H9 (cell line): ENCODE data around the gene MCHR2. TPM values are rescaled to one million over a fixed set of nuclear protein-coding genes. Genes with fewer than 3 reads are reported as not detected.

Experiments used
- DNase-seq: peaks from one replicate; pipeline ENCODE4 v3.0.0-alpha.2; 2017
- H2AFZ ChIP-seq: one replicate; pipeline ENCODE4 v1.6.1; 2013; ENCODE audit warnings: mild to moderate bottlenecking, low read length, control low read depth, moderate library complexity
- H2AK5ac ChIP-seq: 2 replicates; pipeline ENCODE4 v1.6.1; 2013; ENCODE audit warnings: low read length, control low read depth, mixed read lengths; ENCODE audit not compliant: insufficient read length
- H2BK120ac ChIP-seq: one replicate; pipeline ENCODE4 v1.6.1; 2013; ENCODE audit warnings: low read depth, mild to moderate bottlenecking, low read length, control low read depth, inconsistent platforms; ENCODE audit not compliant: poor library complexity, severe bottlenecking
- H2BK12ac ChIP-seq: 2 replicates; pipeline ENCODE4 v1.6.1; 2013; ENCODE audit warnings: low read length, control low read depth, mixed read lengths, low read depth; ENCODE audit not compliant: insufficient read length
- H2BK15ac ChIP-seq: 2 replicates; pipeline ENCODE4 v1.6.1; 2013; ENCODE audit warnings: low read depth, low read length, control low read depth
- H2BK20ac ChIP-seq: one replicate; pipeline ENCODE4 v1.6.1; 2013; ENCODE audit warnings: low read depth, mild to moderate bottlenecking, low read length, control low read depth, inconsistent platforms; ENCODE audit not compliant: poor library complexity, severe bottlenecking
- H2BK5ac ChIP-seq: 2 replicates; pipeline ENCODE4 v1.6.1; 2013; ENCODE audit warnings: low read length, control low read depth, mixed read lengths; ENCODE audit not compliant: insufficient read length
- H3K14ac ChIP-seq: 2 replicates; pipeline ENCODE4 v1.6.1; 2013; ENCODE audit warnings: low read length, control low read depth; ENCODE audit not compliant: insufficient read depth
- H3K18ac ChIP-seq: 2 replicates; pipeline ENCODE4 v1.6.1; 2013; ENCODE audit warnings: low read depth, mild to moderate bottlenecking, mixed read lengths, low read length, control low read depth; ENCODE audit not compliant: insufficient read length
- H3K23ac ChIP-seq: 2 replicates; pipeline ENCODE4 v1.6.1; 2013; ENCODE audit warnings: low read length, control low read depth, mixed read lengths, low read depth; ENCODE audit not compliant: insufficient read length
- H3K23me2 ChIP-seq: 2 replicates; pipeline ENCODE4 v1.6.1; 2013; ENCODE audit warnings: low read depth, mild to moderate bottlenecking, mixed read lengths, low read length, control low read depth; ENCODE audit not compliant: insufficient read length, poor library complexity, severe bottlenecking
- H3K27ac ChIP-seq: 2 replicates; pipeline ENCODE4 v1.5.1; 2013; ENCODE audit warnings: low read length, control low read depth, mixed read lengths, low read depth; ENCODE audit not compliant: insufficient read length
- H3K27me3 ChIP-seq: 2 replicates; pipeline ENCODE4 v1.6.1; 2013; ENCODE audit warnings: low read length, control low read depth, inconsistent platforms; ENCODE audit not compliant: insufficient read depth
- H3K4ac ChIP-seq: 2 replicates; pipeline ENCODE4 v1.6.1; 2013; ENCODE audit warnings: low read depth, mild to moderate bottlenecking, control low read depth, inconsistent platforms, low read length, moderate library complexity
- H3K4me1 ChIP-seq: 2 replicates; pipeline ENCODE4 v1.6.1; 2013; ENCODE audit warnings: low read length, control low read depth, inconsistent platforms; ENCODE audit not compliant: insufficient read depth
- H3K4me2 ChIP-seq: 2 replicates; pipeline ENCODE4 v1.6.1; 2013; ENCODE audit warnings: low read length, control low read depth, mixed read lengths; ENCODE audit not compliant: insufficient read length, insufficient read depth
- H3K56ac ChIP-seq: 2 replicates; pipeline ENCODE4 v1.6.1; 2013; ENCODE audit warnings: low read depth, mild to moderate bottlenecking, mixed read lengths, low read length, control low read depth; ENCODE audit not compliant: insufficient read length
- H3K79me1 ChIP-seq: 2 replicates; pipeline ENCODE4 v1.6.1; 2013; ENCODE audit warnings: low read depth, mild to moderate bottlenecking, moderate library complexity, low read length, control low read depth, inconsistent platforms; ENCODE audit not compliant: insufficient read depth, poor library complexity, severe bottlenecking
- H3K79me2 ChIP-seq: 2 replicates; pipeline ENCODE4 v1.6.1; 2013; ENCODE audit warnings: low read length, control low read depth, inconsistent platforms; ENCODE audit not compliant: insufficient read depth
- H3K9ac ChIP-seq: 2 replicates; pipeline ENCODE4 v1.6.1; 2013; ENCODE audit warnings: low read length, control low read depth, mixed read lengths; ENCODE audit not compliant: insufficient read length; ENCODE audit errors: extremely low read depth
- H3K9me3 ChIP-seq: one replicate; pipeline ENCODE4 v1.6.1; 2013; ENCODE audit warnings: low read depth, low read length, inconsistent platforms; ENCODE audit not compliant: control insufficient read depth
- H3T11ph ChIP-seq: one replicate; pipeline ENCODE4 v1.6.1; 2013; ENCODE audit warnings: mild to moderate bottlenecking, low read length, control low read depth, inconsistent platforms
- H4K20me1 ChIP-seq: one replicate; pipeline ENCODE4 v1.6.1; 2013; ENCODE audit not compliant: control insufficient read depth, insufficient read length, insufficient read depth
- H4K5ac ChIP-seq: 2 replicates; pipeline ENCODE4 v1.6.1; 2013; ENCODE audit warnings: low read depth, mild to moderate bottlenecking, mixed read lengths, low read length, control low read depth; ENCODE audit not compliant: insufficient read length
- H4K8ac ChIP-seq: replicated peaks from 2 replicates; pipeline ENCODE4 v1.6.1; 2013; ENCODE audit warnings: low read length, control low read depth, mixed read lengths, low read depth; ENCODE audit not compliant: insufficient read length
- H4K91ac ChIP-seq: 2 replicates; pipeline ENCODE4 v1.6.1; 2013; ENCODE audit warnings: low read depth, mild to moderate bottlenecking, moderate library complexity, mixed read lengths, low read length, control low read depth; ENCODE audit not compliant: insufficient read length
- H3K27ac Mint-ChIP-seq, 3 experiments: 2 replicates in 2 of 3; 3 replicates in 1 of 3; pipeline ENCODE4 v1.8.0; 2020 to 2021; ENCODE audit warnings: mixed read lengths in 3 of 3, mild to moderate bottlenecking in 1 of 3, moderate library complexity in 1 of 3
- H3K27me3 Mint-ChIP-seq: 2 replicates; pipeline ENCODE4 v1.8.0; 2021; ENCODE audit warnings: low read depth, mild to moderate bottlenecking, moderate library complexity, mixed read lengths
- H3K36me3 Mint-ChIP-seq, 3 experiments: 2 replicates in 2 of 3; 3 replicates in 1 of 3; pipeline ENCODE4 v1.8.0; 2020 to 2021; ENCODE audit warnings: low read depth in 3 of 3, mixed read lengths in 3 of 3; ENCODE audit not compliant: insufficient read depth in 1 of 3
- H3K4me1 Mint-ChIP-seq, 2 experiments: 2 replicates each; pipeline ENCODE4 v1.8.0; 2020; ENCODE audit warnings: mixed read lengths in 2 of 2
- H3K4me3 Mint-ChIP-seq, 2 experiments: 2 replicates in 1 of 2; 3 replicates in 1 of 2; pipeline ENCODE4 v1.8.0; 2020 to 2021; ENCODE audit warnings: mild to moderate bottlenecking in 2 of 2, mixed read lengths in 2 of 2, moderate library complexity in 1 of 2
- H3K9me3 Mint-ChIP-seq, 2 experiments: 2 replicates in 1 of 2; 3 replicates in 1 of 2; pipeline ENCODE4 v1.8.0; 2020; ENCODE audit warnings: mild to moderate bottlenecking in 2 of 2, mixed read lengths in 2 of 2, moderate library complexity in 1 of 2
- total RNA-seq: library from RNA; stranded (reverse); gene quantifications from 2 replicates; pipeline ENCODE4 v1.2.1, GENCODE V29; 2021
- TF ChIP-seq, protein P1 (sequence below): fragments of 200-600 bp; sonication (generic); conservative IDR thresholded peaks from 3 replicates; pipeline ENCODE4 v1.8.0; 2021; ENCODE audit warnings: antibody characterized with exemption, mild to moderate bottlenecking

Gene MCHR2
- total RNA-seq, 1 experiment from 2014 or later, result not detected

DNA sequence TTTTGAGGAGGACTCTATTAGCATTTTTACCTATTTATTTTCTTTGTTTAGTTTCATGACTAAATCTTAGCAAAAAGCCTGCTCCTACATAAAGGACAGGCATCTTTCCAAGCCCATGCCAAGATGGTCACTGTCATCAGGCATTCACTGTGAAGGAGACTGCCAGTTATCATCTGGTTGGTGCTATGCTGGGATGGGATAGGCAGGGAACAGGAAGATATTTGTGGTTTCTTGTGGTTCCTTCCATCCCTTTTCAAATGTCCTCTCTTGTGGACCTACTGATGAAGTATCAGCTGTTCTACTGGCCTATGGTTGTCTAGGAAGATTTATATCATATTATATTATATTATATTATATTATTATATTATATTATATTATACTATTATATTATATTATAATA lies 107.0 kb downstream of the MCHR2 start:
- TF ChIP-seq, protein P1, sequence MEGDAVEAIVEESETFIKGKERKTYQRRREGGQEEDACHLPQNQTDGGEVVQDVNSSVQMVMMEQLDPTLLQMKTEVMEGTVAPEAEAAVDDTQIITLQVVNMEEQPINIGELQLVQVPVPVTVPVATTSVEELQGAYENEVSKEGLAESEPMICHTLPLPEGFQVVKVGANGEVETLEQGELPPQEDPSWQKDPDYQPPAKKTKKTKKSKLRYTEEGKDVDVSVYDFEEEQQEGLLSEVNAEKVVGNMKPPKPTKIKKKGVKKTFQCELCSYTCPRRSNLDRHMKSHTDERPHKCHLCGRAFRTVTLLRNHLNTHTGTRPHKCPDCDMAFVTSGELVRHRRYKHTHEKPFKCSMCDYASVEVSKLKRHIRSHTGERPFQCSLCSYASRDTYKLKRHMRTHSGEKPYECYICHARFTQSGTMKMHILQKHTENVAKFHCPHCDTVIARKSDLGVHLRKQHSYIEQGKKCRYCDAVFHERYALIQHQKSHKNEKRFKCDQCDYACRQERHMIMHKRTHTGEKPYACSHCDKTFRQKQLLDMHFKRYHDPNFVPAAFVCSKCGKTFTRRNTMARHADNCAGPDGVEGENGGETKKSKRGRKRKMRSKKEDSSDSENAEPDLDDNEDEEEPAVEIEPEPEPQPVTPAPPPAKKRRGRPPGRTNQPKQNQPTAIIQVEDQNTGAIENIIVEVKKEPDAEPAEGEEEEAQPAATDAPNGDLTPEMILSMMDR, result no peak
- H3K79me2 ChIP-seq, result no peaks in the 10 kb centered on the region
- no peak overlapping the region for H3K56ac ChIP-seq
- H3K23ac ChIP-seq, result no peak overlapping the region
- H4K5ac ChIP-seq, result no peak overlapping the region
- DNase-seq, result no peak
- no peak overlapping the region for H2BK5ac ChIP-seq
- no peak overlapping the region for H3K9ac ChIP-seq
- no peaks in the 10 kb centered on the region for H3K9me3 ChIP-seq
- Mint-ChIP-seq H3K36me3 (no peaks in the 10 kb centered on the region), H3K4me1 (peaks cover 5 to 7% of the 10 kb centered on the region in 2 experiments), H3K4me3 (no peak overlapping the region), H3K27me3 (peaks cover 2% of the 10 kb centered on the region; the same call in 1 of the 2 replicates), H3K9me3 (no peaks in the 10 kb centered on the region), H3K27ac (no peak overlapping the region)
- no peak overlapping the region for H2BK20ac ChIP-seq
- H3K18ac ChIP-seq, result no peak overlapping the region
- H2AFZ ChIP-seq, result no peak overlapping the region
- H3K23me2 ChIP-seq, result no peaks in the 10 kb centered on the region
- no peak overlapping the region for H3K27ac ChIP-seq
- no peaks in the 10 kb centered on the region for H3K79me1 ChIP-seq
- H2BK12ac ChIP-seq, result no peak overlapping the region
- no peak overlapping the region for H4K8ac ChIP-seq
- H2BK15ac ChIP-seq, result no peak overlapping the region
- no peak overlapping the region for H2AK5ac ChIP-seq
- H3T11ph ChIP-seq, result no peak overlapping the region
- H3K4ac ChIP-seq, result no peak overlapping the region
- H3K27me3 ChIP-seq, result no peaks in the 10 kb centered on the region
- no peaks in the 10 kb centered on the region for H4K20me1 ChIP-seq
- no peak overlapping the region for H2BK120ac ChIP-seq
- H3K4me1 ChIP-seq, result peaks cover 3% of the 10 kb centered on the region
- no peak overlapping the region for H3K4me2 ChIP-seq
- no peak overlapping the region for H4K91ac ChIP-seq
- no peak overlapping the region for H3K14ac ChIP-seq
